Large intestine (tissue), 3 donors: ENCODE measurements around the gene ALDH1A1. TPM values are rescaled to one million over a fixed set of nuclear protein-coding genes. Genes with fewer than 3 reads are reported as not detected.

Experiments used
- DNase-seq, 2 donors: peaks; one replicate each; pipeline versions ENCODE4 v3.0.0 to v3.0.0-alpha.2; 2013
- H3K27ac ChIP-seq: one replicate; pipeline ENCODE4 v1.5.1; 2013; ENCODE audit warnings: low read length
- H3K27me3 ChIP-seq: 2 replicates; pipeline ENCODE4 v1.6.1; 2013; ENCODE audit warnings: low read length; ENCODE audit not compliant: control insufficient read depth, insufficient read depth
- H3K36me3 ChIP-seq: 2 replicates; pipeline ENCODE4 v1.6.1; 2013; ENCODE audit warnings: low read length; ENCODE audit not compliant: control insufficient read depth, insufficient read depth
- H3K4me1 ChIP-seq: one replicate; pipeline ENCODE4 v1.6.1; 2013; ENCODE audit warnings: low read length; ENCODE audit not compliant: control insufficient read depth, insufficient read depth
- H3K4me3 ChIP-seq: one replicate; pipeline ENCODE4 v1.5.1; 2013; ENCODE audit warnings: low read length
- H3K9me3 ChIP-seq: one replicate; pipeline ENCODE4 v1.6.1; 2013; ENCODE audit warnings: mild to moderate bottlenecking, low read depth, low read length, moderate library complexity; ENCODE audit not compliant: control insufficient read depth
- WGBS: methylation state at CpG from one replicate; pipeline ENCODE4 v1.1.5; 2013; ENCODE audit warnings: low lambda C conversion rate; ENCODE audit not compliant: insufficient coverage; 5-methylcytosine and 5-hydroxymethylcytosine counted together
- polyA plus RNA-seq: library from polyadenylated mRNA; unstranded; fragments of 120-200 nt; gene quantifications from one replicate; pipeline ENCODE4 v1.2.1, GENCODE V29; 2013

Gene ALDH1A1
- polyA plus RNA-seq, 1 donor = 181 TPM

GRCh38 chr9:72911816-72912215, 41.0 kb downstream of the ALDH1A1 start:
- WGBS = 80% methylated on average over 1 of the region's 2 CpGs
- no peak overlapping the region for H3K4me3 ChIP-seq
- H3K27ac ChIP-seq = no peak overlapping the region
- H3K4me1 ChIP-seq = no peaks in the 10 kb centered on the region
- H3K36me3 ChIP-seq = peaks cover 23% of the 10 kb centered on the region
- no peaks in the 10 kb centered on the region for H3K27me3 ChIP-seq
- no peaks in the 10 kb centered on the region for H3K9me3 ChIP-seq
- no peak for DNase-seq

- no peaks in the 10 kb centered on the region for H3K4me1 ChIP-seq
- H3K4me3 ChIP-seq = no peak overlapping the region
- H3K9me3 ChIP-seq = no peaks in the 10 kb centered on the region
- H3K27ac ChIP-seq = no peak overlapping the region
- DNase-seq = no peak
- H3K36me3 ChIP-seq = peaks cover 18% of the 10 kb centered on the region
- WGBS = 100% methylated on average over 1 of the region's 2 CpGs
- H3K27me3 ChIP-seq = no peaks in the 10 kb centered on the region
These were observed 41.5 kb downstream of the ALDH1A1 start for GRCh38 chr9:72911247-72911775.

- H3K9me3 ChIP-seq = no peaks in the 10 kb centered on the region
- H3K36me3 ChIP-seq = peaks cover 14% of the 10 kb centered on the region
- no peaks in the 10 kb centered on the region for H3K27me3 ChIP-seq
- H3K4me1 ChIP-seq = no peaks in the 10 kb centered on the region
- no peak overlapping the region for H3K4me3 ChIP-seq
- WGBS = 50% methylated on average over 3 of the region's 3 CpGs
- DNase-seq = no peak
- H3K27ac ChIP-seq = no peak overlapping the region
These were observed 43.4 kb downstream of the ALDH1A1 start for GRCh38 chr9:72909428-72909827.

GRCh38 chr9:72907421-72907820, 45.4 kb downstream of the ALDH1A1 start:
- H3K4me1 ChIP-seq = no peaks in the 10 kb centered on the region
- WGBS = 100% methylated on average over 1 of the region's 5 CpGs
- DNase-seq = no peak
- peaks cover 13% of the 10 kb centered on the region for H3K36me3 ChIP-seq
- no peaks in the 10 kb centered on the region for H3K9me3 ChIP-seq
- no peaks in the 10 kb centered on the region for H3K27me3 ChIP-seq
- no peak overlapping the region for H3K27ac ChIP-seq
- no peak overlapping the region for H3K4me3 ChIP-seq

GRCh38 chr9:72906810-72907209, 46.0 kb downstream of the ALDH1A1 start:
- H3K9me3 ChIP-seq = no peaks in the 10 kb centered on the region
- H3K4me3 ChIP-seq = no peak overlapping the region
- 78% methylated on average over 1 of the region's 1 CpG for WGBS
- DNase-seq = no peak
- H3K36me3 ChIP-seq = peaks cover 14% of the 10 kb centered on the region
- H3K4me1 ChIP-seq = no peaks in the 10 kb centered on the region
- no peaks in the 10 kb centered on the region for H3K27me3 ChIP-seq
- H3K27ac ChIP-seq = no peak overlapping the region

GRCh38 chr9:72905514-72906480, 47.1 kb downstream of the ALDH1A1 start:
- Histone ChIP-seq H3K9me3 (no peaks in the 10 kb centered on the region), H3K27me3 (no peaks in the 10 kb centered on the region), H3K27ac (no peak overlapping the region), H3K4me3 (no peak overlapping the region), H3K36me3 (peaks cover 9% of the 10 kb centered on the region), H3K4me1 (no peaks in the 10 kb centered on the region)
- no peak for DNase-seq
- 90% methylated on average over 2 of the region's 3 CpGs for WGBS

- H3K27me3 ChIP-seq = no peaks in the 10 kb centered on the region
- 0% methylated on average over 1 of the region's 2 CpGs for WGBS
These were observed 48.4 kb downstream of the ALDH1A1 start for GRCh38 chr9:72904267-72905093.

GRCh38 chr9:72903103-72903502, 49.8 kb downstream of the ALDH1A1 start:
- Histone ChIP-seq H3K4me1 (no peaks in the 10 kb centered on the region), H3K9me3 (no peaks in the 10 kb centered on the region), H3K27me3 (no peaks in the 10 kb centered on the region), H3K4me3 (no peak overlapping the region), H3K27ac (no peak overlapping the region), H3K36me3 (peaks cover 9% of the 10 kb centered on the region)
- whole genome bisulfite sequencing = 95% methylated on average over 2 of the region's 4 CpGs
- no peak for DNase-seq

More at GRCh38 chr9:72904267-72905093, 48.4 kb downstream of the ALDH1A1 start:
- Histone ChIP-seq H3K27ac (no peak overlapping the region), H3K9me3 (no peaks in the 10 kb centered on the region), H3K4me3 (no peak overlapping the region), H3K36me3 (peaks cover 9% of the 10 kb centered on the region), H3K4me1 (no peaks in the 10 kb centered on the region)
- no peak for DNase-seq

- no peaks in the 10 kb centered on the region for H3K27me3 ChIP-seq
- no peak overlapping the region for H3K27ac ChIP-seq
- WGBS = no CpG with 5 or more reads among the region's 1 CpG
- H3K4me1 ChIP-seq = no peaks in the 10 kb centered on the region
- H3K36me3 ChIP-seq = peaks cover 10% of the 10 kb centered on the region
- DNase-seq = no peak
- H3K9me3 ChIP-seq = no peaks in the 10 kb centered on the region
- H3K4me3 ChIP-seq = no peak overlapping the region
These were observed 50.6 kb downstream of the ALDH1A1 start for GRCh38 chr9:72902268-72902667.

- 93% methylated on average over 3 of the region's 3 CpGs for WGBS
- Histone ChIP-seq H3K4me3 (no peak overlapping the region), H3K9me3 (no peaks in the 10 kb centered on the region), H3K27ac (no peak overlapping the region), H3K4me1 (no peaks in the 10 kb centered on the region), H3K27me3 (no peaks in the 10 kb centered on the region), H3K36me3 (peaks cover 7% of the 10 kb centered on the region)
- no peak for DNase-seq
These were observed 52.9 kb downstream of the ALDH1A1 start for GRCh38 chr9:72899734-72900477.
